HG02678 (cell line): ENCODE data around the gene PCSK5.
"Not testable (repeated sequence)": the region's sequence is repeated elsewhere in the genome, so short reads cannot be mapped to it uniquely, and the experiment has no call there.

Experiments used
- ATAC-seq: cut with Tn5 transposase; IDR thresholded peaks from one replicate; pipeline ENCODE4 v1.9.1; 2021; ENCODE audit warnings: mild to moderate bottlenecking, moderate library complexity; ENCODE audit not compliant: unreplicated experiment

Gene PCSK5

DNA sequence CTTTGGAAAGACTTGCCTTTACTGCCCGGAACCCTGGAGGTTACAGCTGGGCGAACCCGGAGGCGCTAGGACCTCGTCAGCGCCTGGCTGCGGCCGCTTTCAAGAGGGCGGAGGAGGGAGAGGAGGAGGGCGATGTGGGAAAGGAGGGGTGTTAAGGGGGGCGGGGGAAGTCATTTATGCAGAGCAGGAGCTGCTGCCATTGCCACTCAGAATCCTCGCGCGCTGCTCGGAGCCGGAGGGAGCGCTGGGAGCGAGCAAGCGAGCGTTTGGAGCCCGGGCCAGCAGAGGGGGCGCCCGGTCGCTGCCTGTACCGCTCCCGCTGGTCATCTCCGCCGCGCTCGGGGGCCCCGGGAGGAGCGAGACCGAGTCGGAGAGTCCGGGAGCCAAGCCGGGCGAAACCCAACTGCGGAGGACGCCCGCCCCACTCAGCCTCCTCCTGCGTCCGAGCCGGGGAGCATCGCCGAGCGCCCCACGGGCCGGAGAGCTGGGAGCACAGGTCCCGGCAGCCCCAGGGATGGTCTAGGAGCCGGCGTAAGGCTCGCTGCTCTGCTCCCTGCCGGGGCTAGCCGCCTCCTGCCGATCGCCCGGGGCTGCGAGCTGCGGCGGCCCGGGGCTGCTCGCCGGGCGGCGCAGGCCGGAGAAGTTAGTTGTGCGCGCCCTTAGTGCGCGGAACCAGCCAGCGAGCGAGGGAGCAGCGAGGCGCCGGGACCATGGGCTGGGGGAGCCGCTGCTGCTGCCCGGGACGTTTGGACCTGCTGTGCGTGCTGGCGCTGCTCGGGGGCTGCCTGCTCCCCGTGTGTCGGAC, at the start of gene PCSK5:
Gene PCSK5, plus strand, starts transcription at position 202 of the 805 bp plus-strand sequence. Its CDS starts 509 bp downstream, at position 711.
- ATAC-seq: peak; percentile 89

DNA sequence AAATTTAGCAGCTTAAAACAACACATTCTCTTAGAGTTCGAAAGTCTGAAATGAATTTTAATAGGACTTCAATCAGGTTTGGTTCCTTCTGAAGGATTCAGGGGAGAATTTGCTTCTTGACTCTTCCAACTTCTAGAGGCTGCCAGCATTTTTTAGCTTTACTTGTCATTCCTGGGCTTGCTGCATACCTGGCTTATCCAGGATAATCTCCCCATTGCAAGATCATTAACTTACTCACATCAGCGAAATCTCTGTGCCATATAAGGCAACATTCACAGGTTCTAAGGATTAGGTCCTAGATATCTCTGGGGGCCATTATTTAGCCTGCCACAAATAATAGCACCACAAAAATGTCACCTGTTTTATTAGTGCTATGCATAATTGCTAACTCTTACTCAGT, 46.2 kb upstream of the PCSK5 start:
- no peak for ATAC-seq

GRCh38 chr9:75845806-75846205, 44.7 kb upstream of the PCSK5 start:
- no peak for ATAC-seq

DNA sequence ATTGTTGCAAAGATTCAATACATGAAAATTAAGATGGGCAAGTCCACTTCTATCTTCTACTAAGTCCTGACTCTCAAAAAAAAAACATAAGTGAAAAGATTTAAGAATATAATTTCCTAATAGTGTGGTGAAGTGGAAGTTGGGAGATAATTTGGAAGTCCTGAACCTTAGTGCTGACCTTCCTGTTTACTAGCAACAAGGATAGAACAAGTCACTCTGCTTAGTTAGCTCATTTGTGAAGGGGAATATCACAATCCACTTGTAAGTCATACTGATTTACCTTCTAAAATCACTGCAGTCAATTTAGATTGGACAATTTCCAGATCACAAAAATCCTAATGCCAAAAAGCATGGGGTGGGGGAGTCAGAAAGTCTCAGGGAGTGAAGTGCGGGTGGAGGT, 43.4 kb upstream of the PCSK5 start:
- ATAC-seq: no peak

DNA sequence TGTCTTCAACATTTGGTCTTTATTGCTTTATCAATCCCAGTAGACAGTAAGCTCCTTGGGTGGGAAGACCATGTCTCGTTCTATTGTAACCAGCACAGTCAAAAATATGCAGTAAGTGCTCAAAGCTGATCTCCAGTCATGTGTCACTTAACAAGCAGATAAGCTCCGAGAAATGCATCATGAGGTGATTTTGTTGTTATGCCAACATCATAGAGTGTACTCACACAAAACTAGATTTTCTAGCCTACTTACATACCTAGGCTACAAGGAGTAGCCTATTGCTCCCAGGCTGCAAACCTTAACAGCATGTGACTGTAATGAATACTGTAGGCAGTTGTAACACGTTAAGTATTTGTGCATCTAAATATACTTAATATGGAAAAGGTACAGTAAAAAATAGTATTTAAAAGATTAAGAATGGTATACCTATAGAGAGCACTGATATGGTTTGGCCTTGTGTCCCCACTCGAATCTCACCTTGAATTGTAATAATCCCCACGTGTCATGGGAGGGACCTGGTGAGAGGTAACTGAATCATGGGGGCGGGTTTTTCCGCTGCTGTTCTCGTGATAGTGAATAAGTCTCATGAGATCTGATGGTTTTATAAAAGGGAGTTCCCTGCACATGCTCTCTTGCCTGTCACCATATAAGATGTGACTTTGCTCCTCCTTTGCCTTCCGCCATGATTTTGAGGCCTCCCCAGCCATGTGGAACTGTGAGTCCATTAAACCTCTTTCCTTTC, 39.8 kb upstream of the PCSK5 start:
- no peak for ATAC-seq

DNA sequence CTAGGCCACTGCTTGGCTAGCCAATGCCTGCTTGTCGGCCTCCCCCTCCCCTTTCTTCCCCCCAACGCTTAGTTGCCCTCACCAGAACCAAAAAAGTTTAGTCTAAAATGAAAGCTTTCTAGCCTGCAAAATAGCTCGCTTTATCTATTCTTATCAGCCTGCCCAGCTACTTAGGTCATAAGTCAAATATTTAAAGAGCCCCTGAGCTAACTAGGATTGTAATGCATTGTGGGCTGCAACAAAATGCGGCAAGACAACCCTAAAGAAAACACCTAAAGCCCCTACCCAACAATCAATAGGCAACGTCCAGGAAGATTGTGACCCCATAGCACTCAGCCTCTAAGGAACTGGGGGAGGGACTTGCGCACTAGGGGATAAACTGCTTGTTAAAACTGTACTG, 38.6 kb upstream of the PCSK5 start:
- ATAC-seq: no peak

GRCh38 chr9:75852746-75853145, 37.7 kb upstream of the PCSK5 start:
- ATAC-seq: no peak

DNA sequence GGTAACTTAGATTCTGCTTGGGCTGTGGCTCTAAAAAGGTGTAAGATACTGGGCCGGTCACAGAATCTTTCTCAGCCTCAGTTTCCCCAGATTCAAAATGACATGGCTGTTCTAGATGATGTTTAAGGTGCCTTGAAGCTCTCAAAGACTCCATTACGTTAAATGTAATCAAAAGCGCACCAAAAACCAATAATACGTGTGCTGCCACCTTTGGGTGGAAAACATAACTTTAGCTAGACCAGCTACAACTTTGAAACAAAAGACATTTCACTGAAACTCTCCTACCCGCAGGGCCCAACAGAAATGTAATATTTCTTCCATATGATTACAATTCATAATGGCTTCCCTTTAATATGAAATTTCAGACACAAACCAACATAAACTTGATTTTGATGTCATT, 35.0 kb upstream of the PCSK5 start:
- no peak for ATAC-seq

DNA sequence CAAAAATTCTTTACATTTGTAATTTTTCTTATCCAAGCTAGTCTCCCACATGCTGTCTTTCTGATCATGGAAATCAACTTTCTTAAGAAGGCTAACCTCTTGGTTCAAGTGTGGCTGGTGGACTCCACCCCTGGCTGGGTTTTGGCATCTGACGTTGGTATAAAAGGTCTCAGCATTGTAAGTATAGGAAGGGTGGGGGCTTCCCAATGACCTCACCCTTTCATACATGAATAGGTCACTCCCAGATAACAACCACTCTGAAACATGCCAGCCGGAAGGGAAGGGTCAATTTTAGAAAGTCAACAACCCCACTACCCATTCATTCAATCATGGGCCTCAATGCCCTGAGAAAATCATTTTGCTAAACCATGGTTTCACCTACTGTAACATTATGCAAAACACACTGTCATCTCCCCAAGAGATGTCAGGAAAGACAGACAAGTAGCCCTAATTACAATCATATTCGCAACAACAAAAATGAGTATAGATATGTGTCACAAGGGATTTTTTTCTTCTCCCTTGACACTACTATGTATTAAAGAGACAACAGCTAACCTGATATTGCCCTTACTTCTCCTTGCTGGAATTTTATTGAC, 31.9 kb upstream of the PCSK5 start:
- no peak for ATAC-seq

GRCh38 chr9:75864266-75864665, 26.2 kb upstream of the PCSK5 start:
- ATAC-seq: no peak

DNA sequence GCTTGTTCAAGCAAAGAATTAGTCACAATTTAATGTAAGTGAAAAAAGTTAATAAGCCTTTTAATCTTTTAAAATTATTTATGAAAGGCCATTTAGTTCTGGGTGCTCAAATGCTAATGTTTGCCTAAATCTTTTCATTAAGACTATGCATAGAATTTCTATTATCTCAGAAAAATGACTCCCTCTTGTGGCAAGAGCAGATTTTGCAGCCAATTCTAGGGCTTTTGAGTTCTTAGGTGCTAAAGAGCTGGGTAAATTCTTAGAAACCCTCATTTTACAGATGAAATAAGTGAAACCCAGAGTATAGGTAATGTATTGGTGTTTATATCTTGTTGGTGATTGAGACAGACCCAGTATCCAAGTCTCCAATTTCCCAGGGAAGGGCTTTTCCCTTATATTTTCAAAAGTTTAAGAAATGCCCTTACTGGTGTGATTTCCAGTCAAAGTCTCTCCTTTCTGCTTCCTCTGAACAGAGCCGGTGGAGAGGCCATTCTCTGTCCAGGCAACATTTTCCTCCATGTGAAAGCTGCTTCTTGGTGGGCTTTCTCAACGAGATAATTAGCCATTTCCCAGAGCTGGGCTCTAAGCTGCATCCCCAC, 24.1 kb upstream of the PCSK5 start:
- no peak for ATAC-seq

- ATAC-seq: not testable (repeated sequence)
These were observed 21.9 kb upstream of the PCSK5 start for GRCh38 chr9:75868526-75868925.

DNA sequence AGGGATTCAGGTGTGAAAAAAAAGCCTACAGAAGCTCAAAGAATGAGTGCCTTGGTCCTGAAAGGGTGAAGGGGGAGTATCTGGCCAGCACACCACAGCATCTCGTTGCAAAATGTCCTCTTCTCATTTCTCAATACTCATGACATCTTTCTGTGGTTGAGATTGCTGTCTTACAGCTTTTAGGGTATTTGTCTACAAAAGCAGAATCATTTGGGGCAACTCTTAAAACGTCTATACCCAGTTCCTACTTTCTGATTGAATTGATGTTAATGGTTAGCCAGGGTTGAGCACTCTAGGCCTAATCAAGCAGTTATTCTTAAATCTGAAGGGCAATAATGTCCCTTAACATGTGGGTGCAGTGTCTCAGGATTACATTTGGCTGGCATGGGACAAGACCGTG, 21.2 kb upstream of the PCSK5 start:
- ATAC-seq: no peak

DNA sequence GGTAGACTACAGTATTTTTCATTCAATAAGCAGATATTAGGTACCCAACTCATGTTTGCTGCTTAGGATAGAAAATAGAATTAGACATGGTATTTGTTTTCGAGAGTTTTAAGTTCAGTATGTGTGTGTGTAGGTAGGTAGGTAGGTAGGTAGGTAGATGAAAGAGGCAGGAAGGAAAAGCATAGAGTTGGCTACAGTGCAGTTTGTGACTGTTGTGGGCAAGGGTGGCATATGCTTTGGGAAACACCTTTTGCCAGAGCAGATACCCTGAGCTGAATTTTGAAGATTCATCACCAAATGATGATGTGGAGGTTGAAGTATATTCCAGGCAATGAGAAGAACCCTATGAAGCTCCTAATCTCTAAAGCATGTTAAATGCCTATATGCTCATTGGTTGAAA, 20.0 kb upstream of the PCSK5 start:
- no peak for ATAC-seq

GRCh38 chr9:75871624-75872023, 18.8 kb upstream of the PCSK5 start:
- ATAC-seq: no peak

DNA sequence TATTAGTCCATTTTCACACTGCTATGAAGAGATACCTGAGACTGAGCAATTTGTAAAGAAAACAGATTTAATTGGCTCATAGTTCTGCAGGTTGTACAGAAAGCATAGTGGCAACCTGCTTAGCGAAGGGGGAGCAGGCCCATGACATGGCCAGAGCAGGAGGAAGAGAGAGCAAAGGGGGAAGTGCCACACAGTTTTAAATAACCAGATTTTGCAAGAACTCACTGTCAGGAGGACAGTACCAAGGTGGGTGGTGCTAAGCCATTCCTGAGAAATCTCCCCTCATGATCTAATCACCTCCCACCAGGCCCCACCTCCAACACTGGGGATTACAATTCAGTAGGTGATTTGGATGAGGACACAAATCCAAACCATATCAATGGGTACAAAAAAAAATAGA, 16.8 kb upstream of the PCSK5 start:
- ATAC-seq: no peak

GRCh38 chr9:75876999-75877640, 13.4 kb upstream of the PCSK5 start:
- no peak for ATAC-seq

- ATAC-seq: no peak
These were observed 12.0 kb upstream of the PCSK5 start for GRCh38 chr9:75878488-75878860.

GRCh38 chr9:75880618-75881017, 9.9 kb upstream of the PCSK5 start:
- no peak for ATAC-seq

DNA sequence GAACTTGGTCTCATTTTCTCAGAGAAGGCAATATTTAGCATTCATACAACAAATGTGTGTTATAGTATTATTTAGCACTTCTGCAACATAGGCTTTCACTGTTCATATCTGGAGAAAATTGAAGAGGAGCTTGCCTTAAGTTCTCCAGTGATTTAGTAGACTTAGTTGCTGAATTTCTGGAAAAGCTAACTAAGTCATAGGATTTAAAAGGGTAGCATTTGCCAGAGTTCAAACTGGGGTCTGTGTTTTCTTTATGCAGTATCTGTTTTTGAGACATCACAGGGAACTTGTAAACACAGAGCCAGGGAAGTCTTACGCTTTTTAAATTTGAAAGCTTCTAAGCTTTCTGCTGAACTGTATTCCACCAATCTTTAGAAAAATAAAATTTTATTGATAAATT, 8.7 kb upstream of the PCSK5 start:
- no peak for ATAC-seq

- no peak for ATAC-seq
These were observed 4.8 kb upstream of the PCSK5 start for GRCh38 chr9:75885652-75886051.
